H1 (cell line): ENCODE results near the gene KCTD10. TPM values are rescaled to one million over a fixed set of nuclear protein-coding genes. Genes with fewer than 3 reads are reported as not detected.

Experiments used
- CTCF ChIA-PET: fragments of 300-600 bp; sonication (Branson Sonifier 250); formaldehyde crosslinking; loops from one replicate; lab custom pipeline; 2021; ENCODE audit not compliant: partially characterized antibody; lab: Charles Lee
- POLR2A ChIA-PET: fragments of 300-600 bp; sonication (Branson Sonifier 250); formaldehyde crosslinking; loops from one replicate; lab custom pipeline; 2021; ENCODE audit warnings: inconsistent platforms; ENCODE audit not compliant: partially characterized antibody; lab: Charles Lee
- DNase-seq, 2 experiments: peaks; one replicate each; pipeline versions ENCODE4 v3.0.0 to v3.0.0-alpha.2; 2010 to 2022; ENCODE audit warnings: low spot score in 2 of 2, low read depth in 1 of 2, mixed read lengths in 1 of 2
- FAIRE-seq: peaks from 2 replicates; lab custom pipeline; 2011; peaks lifted over from hg19 to GRCh38; lab: Jason Lieb, UNC
- H2AFZ ChIP-seq: 2 replicates; pipeline ENCODE4 v1.8.1; 2012; ENCODE audit warnings: low read length, inconsistent platforms
- H2AK5ac ChIP-seq: 2 replicates; pipeline ENCODE4 v1.6.1; 2013; ENCODE audit warnings: low read depth, low read length
- H2BK120ac ChIP-seq: replicated peaks from 2 replicates; pipeline ENCODE3; 2013; ENCODE audit warnings: low read depth, low read length, inconsistent platforms
- H2BK12ac ChIP-seq: 2 replicates; pipeline ENCODE4 v1.6.1; 2013; ENCODE audit warnings: low read depth, low read length
- H2BK15ac ChIP-seq: 2 replicates; pipeline ENCODE4 v1.6.1; 2013; ENCODE audit warnings: low read length
- H2BK20ac ChIP-seq: 2 replicates; pipeline ENCODE4 v1.6.1; 2013; ENCODE audit warnings: low read length
- H2BK5ac ChIP-seq: 2 replicates; pipeline ENCODE4 v1.6.1; 2013; ENCODE audit warnings: low read depth, low read length
- H3K14ac ChIP-seq: 2 replicates; pipeline ENCODE4 v1.6.1; 2013; ENCODE audit warnings: inconsistent platforms; ENCODE audit not compliant: insufficient read length
- H3K18ac ChIP-seq: 2 replicates; pipeline ENCODE4 v1.6.1; 2013; ENCODE audit warnings: low read length; ENCODE audit errors: extremely low read depth
- H3K23ac ChIP-seq: 2 replicates; pipeline ENCODE4 v1.6.1; 2013; ENCODE audit warnings: inconsistent platforms; ENCODE audit not compliant: insufficient read length
- H3K23me2 ChIP-seq: 2 replicates; pipeline ENCODE4 v1.6.1; 2013; ENCODE audit warnings: low read depth, low read length
- H3K27ac ChIP-seq: 2 replicates; pipeline ENCODE4 v1.6.1; 2011; ENCODE audit warnings: low read depth, low read length, inconsistent platforms
- H3K27me3 ChIP-seq, 4 experiments: replicated peaks in 1 of 4; 1 replicate in 1 of 4; 2 replicates in 3 of 4; pipeline versions ENCODE4 v1.6.1 to v1.8.1; 2011 to 2013; ENCODE audit warnings: low read length in 3 of 4, mild to moderate bottlenecking in 3 of 4, inconsistent platforms in 2 of 4, mixed read lengths in 2 of 4, moderate library complexity in 1 of 4; ENCODE audit not compliant: control insufficient read depth in 3 of 4, insufficient read depth in 3 of 4; ENCODE audit errors: extremely low read depth in 1 of 4
- H3K36me3 ChIP-seq, 4 experiments: 2 replicates each; pipeline versions ENCODE4 v1.6.1 to v1.8.1; 2011 to 2013; ENCODE audit warnings: mild to moderate bottlenecking in 4 of 4, low read length in 3 of 4, moderate library complexity in 2 of 4, control low read depth in 1 of 4, inconsistent platforms in 1 of 4; ENCODE audit not compliant: insufficient read depth in 4 of 4, control insufficient read depth in 2 of 4
- H3K4ac ChIP-seq: replicated peaks from 2 replicates; pipeline ENCODE3; 2013; ENCODE audit warnings: low read length, low read depth, mixed read lengths, inconsistent platforms; ENCODE audit not compliant: insufficient read length
- H3K4me1 ChIP-seq, 4 experiments: replicated peaks in 1 of 4; 1 replicate in 1 of 4; 2 replicates in 3 of 4; pipeline versions ENCODE4 v1.6.1 to v1.8.1; 2011 to 2013; ENCODE audit warnings: low read length in 3 of 4, inconsistent platforms in 2 of 4, mixed read lengths in 1 of 4; ENCODE audit not compliant: insufficient read depth in 4 of 4, control insufficient read depth in 3 of 4
- H3K4me2 ChIP-seq, 2 experiments: 2 replicates each; pipeline versions ENCODE4 v1.6.1 to v1.8.1; 2011 to 2013; ENCODE audit warnings: low read depth in 2 of 2, low read length in 2 of 2, control low read depth in 1 of 2, inconsistent platforms in 1 of 2, mild to moderate bottlenecking in 1 of 2; ENCODE audit not compliant: insufficient read depth in 1 of 2
- H3K4me3 ChIP-seq, 4 experiments: fragments of 200-600, 300-600 bp in 1 of 4; sonication (generic), shearing (Covaris generic), sonication (Bioruptor Twin) in 1 of 4; 2 replicates each; pipeline versions ENCODE4 v1.5.1 to v1.8.1; 2011 to 2016; ENCODE audit warnings: low read length in 4 of 4, low read depth in 3 of 4, control low read depth in 2 of 4, inconsistent platforms in 2 of 4, mild to moderate bottlenecking in 2 of 4, mixed read lengths in 1 of 4, moderate library complexity in 1 of 4; ENCODE audit not compliant: insufficient read depth in 2 of 4; ENCODE audit errors: extremely low read depth in 1 of 4
- H3K56ac ChIP-seq: replicated peaks from 2 replicates; pipeline ENCODE3; 2013; ENCODE audit warnings: low read depth, mild to moderate bottlenecking, mixed read lengths, low read length, inconsistent platforms; ENCODE audit not compliant: insufficient read length
- H3K79me1 ChIP-seq: 2 replicates; pipeline ENCODE4 v1.6.1; 2013; ENCODE audit warnings: low read depth, low read length, control low read depth
- H3K79me2 ChIP-seq, 2 experiments: 2 replicates each; pipeline versions ENCODE4 v1.6.1 to v1.8.1; 2012 to 2013; ENCODE audit warnings: low read length in 2 of 2, mild to moderate bottlenecking in 2 of 2, inconsistent platforms in 1 of 2; ENCODE audit not compliant: insufficient read depth in 2 of 2, control insufficient read depth in 1 of 2
- H3K9ac ChIP-seq, 4 experiments: replicated peaks in 1 of 4; 1 replicate in 1 of 4; 2 replicates in 3 of 4; pipeline versions ENCODE4 v1.6.1 to v1.8.1; 2011 to 2013; ENCODE audit warnings: low read depth in 3 of 4, low read length in 3 of 4, control low read depth in 2 of 4, mild to moderate bottlenecking in 2 of 4, moderate library complexity in 2 of 4, inconsistent platforms in 1 of 4; ENCODE audit errors: extremely low read depth in 1 of 4
- H3K9me3 ChIP-seq, 2 experiments: 2 replicates each; pipeline versions ENCODE4 v1.6.1 to v1.8.1; 2012 to 2013; ENCODE audit warnings: mild to moderate bottlenecking in 2 of 2, moderate library complexity in 2 of 2, control low read depth in 1 of 2, inconsistent platforms in 1 of 2, low read depth in 1 of 2, low read length in 1 of 2, mixed read lengths in 1 of 2; ENCODE audit not compliant: insufficient read depth in 2 of 2
- H4K20me1 ChIP-seq, 2 experiments: replicated peaks in 1 of 2; 2 replicates each; pipeline versions ENCODE3 to v1.8.1; 2011 to 2013; ENCODE audit warnings: inconsistent platforms in 2 of 2, low read length in 2 of 2, mild to moderate bottlenecking in 1 of 2; ENCODE audit not compliant: insufficient read depth in 2 of 2, control insufficient read depth in 1 of 2
- H4K5ac ChIP-seq: 2 replicates; pipeline ENCODE4 v1.6.1; 2013; ENCODE audit warnings: low read length, low read depth, mixed read lengths, inconsistent platforms; ENCODE audit not compliant: insufficient read length
- H4K8ac ChIP-seq: 2 replicates; pipeline ENCODE4 v1.8.0; 2013; ENCODE audit warnings: mild to moderate bottlenecking, moderate library complexity, low read length, inconsistent platforms; ENCODE audit not compliant: insufficient read depth; ENCODE audit errors: extremely low read depth
- H4K91ac ChIP-seq: replicated peaks from 2 replicates; pipeline ENCODE3; 2013; ENCODE audit warnings: low read length, mixed read lengths, inconsistent platforms; ENCODE audit not compliant: insufficient read length
- CHD2 ChIP-seq: IDR thresholded peaks from 2 replicates; pipeline ENCODE4 v1.6.1; 2012; ENCODE audit warnings: low read length, improper control_type of control experiment
- CTBP2 ChIP-seq: IDR thresholded peaks from 2 replicates; pipeline ENCODE4 v1.7.0; 2011; ENCODE audit warnings: borderline replicate concordance, mild to moderate bottlenecking, moderate library complexity, mixed read lengths, low read length; ENCODE audit not compliant: insufficient read depth, insufficient read length
- FOSL1 ChIP-seq: IDR thresholded peaks from 2 replicates; pipeline ENCODE4 v1.6.1; 2011; ENCODE audit warnings: mild to moderate bottlenecking, low read depth, low read length, moderate library complexity; ENCODE audit not compliant: insufficient read depth
- JUND ChIP-seq: IDR thresholded peaks from 2 replicates; pipeline ENCODE4 v1.6.1; 2011; ENCODE audit warnings: mild to moderate bottlenecking, improper control_type of control experiment, low read length
- KDM5A ChIP-seq: fragments of 200-600 bp; IDR thresholded peaks from 2 replicates; pipeline ENCODE4 v1.7.1; 2012; ENCODE audit warnings: mild to moderate bottlenecking, low read length, inconsistent platforms, mixed read lengths
- NANOG ChIP-seq: IDR thresholded peaks from 2 replicates; pipeline ENCODE4 v1.6.1; 2011; ENCODE audit warnings: low read length, low read depth, mild to moderate bottlenecking, inconsistent platforms; ENCODE audit not compliant: insufficient read depth, poor library complexity, severe bottlenecking
- SIX5 ChIP-seq: IDR thresholded peaks from 2 replicates; pipeline ENCODE4 v1.6.1; 2011; ENCODE audit warnings: mild to moderate bottlenecking, low read depth, low read length
- SP2 ChIP-seq: IDR thresholded peaks from 2 replicates; pipeline ENCODE4 v1.6.1; 2012; ENCODE audit warnings: mild to moderate bottlenecking, low read length, inconsistent platforms
- WGBS, 2 experiments: shearing (Covaris generic) in 1 of 2; methylation state at CpG; one replicate each; pipeline versions ENCODE4 v1.1.6 to v1.1.7; 2013 to 2015; ENCODE audit warnings: low lambda C conversion rate in 2 of 2, mixed read lengths in 2 of 2, inconsistent platforms in 1 of 2, low coverage in 1 of 2, missing lambda C conversion rate in 1 of 2; ENCODE audit not compliant: insufficient replicate concordance in 2 of 2, insufficient coverage in 1 of 2, insufficient read length in 1 of 2; ENCODE audit errors: extremely low coverage in 1 of 2, missing lambda C conversion rate in 1 of 2; 5-methylcytosine and 5-hydroxymethylcytosine counted together
- polyA plus RNA-seq, 7 experiments: library from polyadenylated mRNA; depleted of rRNA in 3 of 7; stranded (reverse) in 5 of 7; unstranded in 2 of 7; fragments of >200 nt in 5 of 7; fragments of 200-250 nt in 2 of 7; gene quantifications; 1 replicate in 5 of 7; 2 replicates in 1 of 7; 4 replicates in 1 of 7; pipeline versions ENCODE4 v1.2.1 to v1.2.3, GENCODE V29; 2011 to 2013; ENCODE audit warnings: missing spikeins in 2 of 7, mixed read lengths in 2 of 7
- total RNA-seq: library from RNA; stranded (reverse); fragmentation: NEBNext Ultra II Directional; extraction: Animal tissue kit (Norgen Biotek cat#: 25700); gene quantifications from 2 replicates; pipeline ENCODE4 v1.2.1, GENCODE V29; 2021

Gene KCTD10
- total and polyA plus RNA-seq, 2 of the 8 experiments (the other 6 are each of a cell fraction or from before 2014, with no cell fraction given): 45.3 to 52.4 TPM

GRCh38 chr12:109455706-109456105, 21.4 kb downstream of the KCTD10 start:
- DNase-seq: no peak
- Histone ChIP-seq H3K9ac (no peak overlapping the region), H3K23me2 (peaks cover 2% of the 10 kb centered on the region; the same call in 1 of the 2 replicates), H4K5ac (no peak overlapping the region), H3K36me3 (peaks cover 27 to 69% (median 55%) of the 10 kb centered on the region in 4 experiments), H3K23ac (no peak overlapping the region), H2BK120ac (no peak overlapping the region), H4K8ac (no peak overlapping the region), H3K14ac (no peak overlapping the region), H4K20me1 (no peaks in the 10 kb centered on the region), H4K91ac (no peak overlapping the region), H2BK5ac (no peak overlapping the region), H3K4me2 (no peak overlapping the region), H3K79me2 (peaks cover 0 to 27% of the 10 kb centered on the region in 2 experiments; a peak in 3 of 4 replicates), H3K27me3 (no peaks in the 10 kb centered on the region), H3K27ac (no peak overlapping the region), H3K56ac (no peak overlapping the region), H3K79me1 (peaks cover 2% of the 10 kb centered on the region), H3K4me1 (peaks cover 16 to 31% (median 26%) of the 10 kb centered on the region in 4 experiments), H3K4me3 (no peak overlapping the region), H2AK5ac (no peak overlapping the region), H2BK12ac (no peak overlapping the region), H2BK20ac (no peak overlapping the region), H3K18ac (no peak overlapping the region), H2AFZ (no peak overlapping the region), H2BK15ac (no peak overlapping the region), H3K4ac (no peak overlapping the region), H3K9me3 (no peaks in the 10 kb centered on the region)
- FAIRE-seq: no peak
- ChIA-PET POLR2A (interaction anchor here (0.6 kb wide), 2 partner anchors 12 to 132 kb away, joined by 3 to 4 read pairs; no protein-coding TSS in a partner anchor), CTCF (interaction anchor here (0.6 to 17.4 kb wide), 4 partner anchors 18 to 311 kb away, joined by 3 to 181 read pairs (median 4); no protein-coding TSS in a partner anchor)
- WGBS, 2 experiments: 89% methylated on average over 1 of the region's 1 CpG; no CpG with 5 or more reads in 1 of the 2 experiments
- TF ChIP-seq CTBP2 (no peak), JUND (no peak), CHD2 (no peak), FOSL1 (no peak), SIX5 (no peak), KDM5A (no peak), NANOG (no peak), SP2 (no peak)
